SK-N-SH (cell line): Measurements from ENCODE around the gene SCN9A. TPM values are rescaled to one million over a fixed set of nuclear protein-coding genes. Genes with fewer than 3 reads are reported as not detected.
A peak's percentile ranks its signal among the peaks of the same experiment; 100 is the strongest.
"Not testable (repeated sequence)": the region's sequence is repeated elsewhere in the genome, so short reads cannot be mapped to it uniquely, and the experiment has no call there.

Source experiments
- CTCF ChIA-PET: fragments of 300-600, 350-600 bp; formaldehyde crosslinking; extraction: SDS; loops from one replicate; lab custom pipeline; 2021; lab: Yijun Ruan, JAX
- POLR2A ChIA-PET: fragments of 350-600 bp; sonication (Branson Sonifier 250); formaldehyde crosslinking; extraction: SDS; loops from one replicate; lab custom pipeline; 2020; ENCODE audit warnings: antibody characterized with exemption, inconsistent platforms; lab: Yijun Ruan, JAX
- DNase-seq: peaks from one replicate; pipeline ENCODE4 v3.0.0; 2012
- H2AFZ ChIP-seq: fragments of 200-600 bp; sonication (generic); 2 replicates; pipeline ENCODE4 v1.8.1; 2016; ENCODE audit warnings: antibody characterized with exemption, mild to moderate bottlenecking, low read depth
- H3F3A ChIP-seq: fragments of 200-600 bp; sonication (generic); replicated peaks from 2 replicates; pipeline ENCODE3; 2016; ENCODE audit warnings: antibody characterized with exemption, mild to moderate bottlenecking; ENCODE audit not compliant: insufficient read depth
- H3K27ac ChIP-seq, 2 experiments: fragments of 200-500 bp in 1 of 2; fragments of 200-600 bp in 1 of 2; sonication (Bioruptor generic) in 1 of 2; sonication (generic), shearing (Covaris generic) in 1 of 2; 2 replicates each; pipeline versions ENCODE4 v1.5.1 to v1.6.1; 2014 to 2016; ENCODE audit warnings: low read depth in 2 of 2, inconsistent platforms in 1 of 2, low read length in 1 of 2, mild to moderate bottlenecking in 1 of 2, mixed read lengths in 1 of 2
- H3K27me3 ChIP-seq: fragments of 200-600 bp; sonication (generic), shearing (Covaris generic); 2 replicates; pipeline ENCODE4 v1.6.1; 2016; ENCODE audit warnings: mixed run types; ENCODE audit not compliant: insufficient read depth
- H3K36me3 ChIP-seq, 2 experiments: fragments of 200-500 bp in 1 of 2; fragments of 200-600 bp in 1 of 2; sonication (Bioruptor generic) in 1 of 2; sonication (generic) in 1 of 2; replicated peaks in 1 of 2; 2 replicates each; pipeline versions ENCODE3 to v1.5.1; 2014 to 2016; ENCODE audit warnings: low read length in 1 of 2, mild to moderate bottlenecking in 1 of 2; ENCODE audit not compliant: insufficient read depth in 2 of 2, control insufficient read depth in 1 of 2
- H3K4me1 ChIP-seq, 2 experiments: fragments of 200-500 bp in 1 of 2; fragments of 200-600 bp in 1 of 2; sonication (Bioruptor generic) in 1 of 2; sonication (generic), shearing (Covaris generic) in 1 of 2; 2 replicates each; pipeline versions ENCODE4 v1.5.1 to v1.6.1; 2014 to 2016; ENCODE audit warnings: low read depth in 1 of 2, low read length in 1 of 2, mixed run types in 1 of 2; ENCODE audit not compliant: insufficient read depth in 2 of 2, control insufficient read depth in 1 of 2
- H3K4me2 ChIP-seq: fragments of 200-600 bp; sonication (generic), shearing (Covaris generic); 2 replicates; pipeline ENCODE4 v1.6.1; 2017; ENCODE audit warnings: mixed run types
- H3K4me3 ChIP-seq, 2 experiments: fragments of 200-500 bp in 1 of 2; fragments of 200-600 bp in 1 of 2; sonication (Bioruptor generic) in 1 of 2; sonication (generic), shearing (Covaris generic) in 1 of 2; 2 replicates each; pipeline versions ENCODE4 v1.5.1 to v1.8.1; 2014 to 2016; ENCODE audit warnings: low read depth in 2 of 2, inconsistent platforms in 1 of 2, low read length in 1 of 2, mild to moderate bottlenecking in 1 of 2, mixed read lengths in 1 of 2, moderate library complexity in 1 of 2
- H3K79me2 ChIP-seq: fragments of 200-600 bp; sonication (generic); 2 replicates; pipeline ENCODE4 v1.8.1; 2017; ENCODE audit warnings: mild to moderate bottlenecking; ENCODE audit not compliant: insufficient read depth
- H3K9ac ChIP-seq: fragments of 200-600 bp; sonication (generic); 2 replicates; pipeline ENCODE4 v1.6.1; 2017; ENCODE audit warnings: mixed run types
- H3K9me2 ChIP-seq: fragments of 200-600 bp; sonication (generic); 2 replicates; pipeline ENCODE4 v1.6.1; 2017; ENCODE audit warnings: mixed run types
- H3K9me3 ChIP-seq: fragments of 200-600 bp; sonication (generic); 2 replicates; pipeline ENCODE4 v1.6.1; 2017; ENCODE audit warnings: mixed run types, mild to moderate bottlenecking, moderate library complexity
- H4K20me1 ChIP-seq: fragments of 200-600 bp; sonication (generic); 2 replicates; pipeline ENCODE4 v1.6.1; 2017; ENCODE audit warnings: mild to moderate bottlenecking, mixed run types; ENCODE audit not compliant: insufficient read depth
- CHD2 ChIP-seq: fragments of 150-350 bp; IDR thresholded peaks from 2 replicates; pipeline ENCODE4 v1.6.1; 2018; ENCODE audit warnings: low read length; ENCODE audit not compliant: partially characterized antibody
- ELF1 ChIP-seq: IDR thresholded peaks from 2 replicates; pipeline ENCODE4 v1.4.0; 2012
- EZH2phosphoT487 ChIP-seq: fragments of 200-600 bp; sonication (generic); IDR thresholded peaks from 2 replicates; pipeline ENCODE4 v1.6.1; 2017; ENCODE audit warnings: low read depth, mixed run types, mild to moderate bottlenecking, antibody characterized with exemption, moderate library complexity, borderline replicate concordance
- FOXJ3 ChIP-seq: sonication (generic); formaldehyde crosslinking; IDR thresholded peaks from 2 replicates; pipeline ENCODE4 v1.5.1; 2020; ENCODE audit warnings: mild to moderate bottlenecking, missing genetic modification reagents
- GATA2 ChIP-seq: sonication (generic); formaldehyde crosslinking; IDR thresholded peaks from 2 replicates; pipeline ENCODE4 v1.5.0; 2020; ENCODE audit warnings: mild to moderate bottlenecking, missing genetic modification reagents
- MEF2A ChIP-seq: IDR thresholded peaks from 2 replicates; pipeline ENCODE4 v1.4.0; 2012; ENCODE audit warnings: low read depth, borderline replicate concordance
- NFIC ChIP-seq: IDR thresholded peaks from 2 replicates; pipeline ENCODE4 v1.4.0; 2012; ENCODE audit warnings: borderline replicate concordance
- NRF1 ChIP-seq: IDR thresholded peaks from 2 replicates; pipeline ENCODE4 v1.6.1; 2012; ENCODE audit warnings: low read depth, mild to moderate bottlenecking, low read length
- RFX5 ChIP-seq: IDR thresholded peaks from 2 replicates; pipeline ENCODE4 v1.6.1; 2012; ENCODE audit warnings: mild to moderate bottlenecking, improper control_type of control experiment, low read length
- TCF12 ChIP-seq: IDR thresholded peaks from 2 replicates; pipeline ENCODE4 v1.4.0; 2012
- YY1 ChIP-seq: IDR thresholded peaks from 2 replicates; pipeline ENCODE4 v1.4.0; 2012; ENCODE audit warnings: low read depth, mild to moderate bottlenecking
- WGBS: methylation state at CpG from one replicate; pipeline ENCODE4 v1.1.6; 2017; ENCODE audit warnings: low lambda C conversion rate; 5-methylcytosine and 5-hydroxymethylcytosine counted together
- polyA plus RNA-seq, 3 experiments: library from polyadenylated mRNA; depleted of rRNA; stranded (reverse); fragments of >200 nt; gene quantifications; 2 replicates each; pipeline ENCODE4 v1.2.3, GENCODE V29; 2012
- TF ChIP-seq, protein P1 (sequence below): IDR thresholded peaks from 2 replicates; pipeline ENCODE4 v1.4.0; 2012; ENCODE audit warnings: low read depth, borderline replicate concordance
- TF ChIP-seq, protein P2 (sequence below): IDR thresholded peaks from 2 replicates; pipeline ENCODE4 v1.6.1; 2012; ENCODE audit warnings: mild to moderate bottlenecking, low read depth, low read length, moderate library complexity

The SCN9A gene
- polyA plus RNA-seq, 1 of the 3 experiments (the other 2 are of a cell fraction), result 5.9 TPM

DNA sequence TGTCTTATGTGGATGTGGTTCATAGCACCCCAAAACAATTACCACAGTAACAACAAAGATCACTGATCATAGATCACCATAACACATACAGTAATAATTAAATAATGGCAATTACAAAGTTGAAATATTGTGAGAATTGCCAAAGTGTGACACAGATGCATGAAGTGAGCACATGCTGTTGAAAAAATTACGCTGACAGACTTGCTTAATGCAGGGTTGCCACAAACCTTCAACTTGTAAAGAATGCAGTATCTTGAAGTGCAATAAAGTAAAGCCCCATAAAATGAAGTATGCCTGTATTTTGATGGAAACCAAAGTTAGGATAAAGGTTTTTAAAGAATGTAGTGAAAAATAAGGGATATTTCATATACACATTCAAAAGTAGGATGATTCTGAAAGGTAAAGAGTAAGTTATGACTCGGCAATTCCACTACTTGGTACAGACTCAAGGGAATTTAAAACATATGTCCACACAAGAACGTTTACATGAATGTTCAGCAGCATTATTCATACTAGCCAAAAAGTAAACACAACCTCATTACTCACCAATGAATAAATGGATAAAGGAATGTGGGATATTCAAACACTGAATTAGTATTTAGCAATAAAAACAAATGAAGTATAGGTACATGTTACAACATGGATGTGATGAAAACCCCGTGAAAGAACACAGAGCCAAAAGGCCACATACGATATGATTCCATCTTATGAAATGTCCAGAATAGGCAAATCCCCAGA is 61.6 kb downstream of the SCN9A start:
- H3K27me3 ChIP-seq, result no peaks in the 10 kb centered on the region
- H2AFZ ChIP-seq, result 0 out of 2 replicates have a peak overlapping the region, but pooled peaks have one; percentile 45
- H3K27ac ChIP-seq, result peak overlapping the region in 1 of 2 experiments; percentile 51; a peak in 2 of 4 replicates
- H3K4me2 ChIP-seq, result no peak overlapping the region
- TF ChIP-seq NRF1, result no peak
- TF ChIP-seq, protein P1, sequence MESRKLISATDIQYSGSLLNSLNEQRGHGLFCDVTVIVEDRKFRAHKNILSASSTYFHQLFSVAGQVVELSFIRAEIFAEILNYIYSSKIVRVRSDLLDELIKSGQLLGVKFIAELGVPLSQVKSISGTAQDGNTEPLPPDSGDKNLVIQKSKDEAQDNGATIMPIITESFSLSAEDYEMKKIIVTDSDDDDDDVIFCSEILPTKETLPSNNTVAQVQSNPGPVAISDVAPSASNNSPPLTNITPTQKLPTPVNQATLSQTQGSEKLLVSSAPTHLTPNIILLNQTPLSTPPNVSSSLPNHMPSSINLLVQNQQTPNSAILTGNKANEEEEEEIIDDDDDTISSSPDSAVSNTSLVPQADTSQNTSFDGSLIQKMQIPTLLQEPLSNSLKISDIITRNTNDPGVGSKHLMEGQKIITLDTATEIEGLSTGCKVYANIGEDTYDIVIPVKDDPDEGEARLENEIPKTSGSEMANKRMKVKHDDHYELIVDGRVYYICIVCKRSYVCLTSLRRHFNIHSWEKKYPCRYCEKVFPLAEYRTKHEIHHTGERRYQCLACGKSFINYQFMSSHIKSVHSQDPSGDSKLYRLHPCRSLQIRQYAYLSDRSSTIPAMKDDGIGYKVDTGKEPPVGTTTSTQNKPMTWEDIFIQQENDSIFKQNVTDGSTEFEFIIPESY, result no peak
- peak; percentile 60 for TF ChIP-seq TCF12
- no peak for TF ChIP-seq MEF2A
- no peak for TF ChIP-seq GATA2
- no peak for DNase-seq
- H4K20me1 ChIP-seq, result no peaks in the 10 kb centered on the region
- ChIA-PET POLR2A (no interaction called here), CTCF (no interaction called here)
- no peaks in the 10 kb centered on the region for H3K79me2 ChIP-seq
- H3K9me3 ChIP-seq, result no peaks in the 10 kb centered on the region
- WGBS, result 51% methylated on average over 5 of the region's 5 CpGs
- H3K4me3 ChIP-seq, result no peak overlapping the region
- no peaks in the 10 kb centered on the region for H3K36me3 ChIP-seq
- H3K9me2 ChIP-seq, result no peaks in the 10 kb centered on the region
- no peak overlapping the region for H3K9ac ChIP-seq
- peaks cover 0 to 4% of the 10 kb centered on the region in 2 experiments; a peak in 2 of 4 replicates for H3K4me1 ChIP-seq
- peaks cover 9% of the 10 kb centered on the region for H3F3A ChIP-seq

DNA sequence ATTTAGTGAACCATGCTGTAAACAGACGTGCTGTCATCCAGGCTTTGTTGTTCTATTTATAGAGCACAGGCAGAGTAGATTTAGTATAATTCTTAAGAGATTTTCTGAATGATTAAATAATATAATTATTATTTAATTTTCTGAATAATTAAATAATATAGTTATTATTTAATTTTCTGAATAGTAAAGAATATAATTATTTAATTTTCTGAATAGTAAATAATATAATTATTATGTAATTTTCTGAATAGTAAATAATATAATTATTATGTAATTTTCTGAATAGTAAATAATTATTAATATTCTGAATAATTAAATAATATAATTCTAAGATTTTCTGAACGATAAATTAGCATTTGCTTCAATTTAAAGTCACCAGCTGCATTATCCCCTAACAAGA is 62.9 kb downstream of the SCN9A start:
- H3K4me1 ChIP-seq, H3K4me2 ChIP-seq, H3K27ac ChIP-seq, POLR2A ChIA-PET, H3K9me3 ChIP-seq, H3K36me3 ChIP-seq, H3K27me3 ChIP-seq, H2AFZ ChIP-seq, H3K9ac ChIP-seq, DNase-seq, H3F3A ChIP-seq, H3K9me2 ChIP-seq, H4K20me1 ChIP-seq, CTCF ChIA-PET, H3K4me3 ChIP-seq, H3K79me2 ChIP-seq: not testable (repeated sequence)
- 31% methylated on average over 2 of the region's 2 CpGs for WGBS

GRCh38 chr2:166307326-166307725 is 68.4 kb downstream of the SCN9A start:
- Histone ChIP-seq H3K4me1 (no peaks in the 10 kb centered on the region; a peak in 1 of 4 replicates), H3K79me2 (no peaks in the 10 kb centered on the region), H2AFZ (no peak overlapping the region; the same call in 1 of the 2 replicates), H4K20me1 (no peaks in the 10 kb centered on the region), H3K9ac (no peak overlapping the region), H3K27me3 (no peaks in the 10 kb centered on the region), H3K9me2 (peaks cover 2% of the 10 kb centered on the region; the same call in 1 of the 2 replicates), H3K36me3 (peaks cover 0 to 6% of the 10 kb centered on the region in 2 experiments), H3F3A (peaks cover 3% of the 10 kb centered on the region), H3K4me3 (no peak overlapping the region), H3K4me2 (no peak overlapping the region), H3K27ac (no peak overlapping the region), H3K9me3 (no peaks in the 10 kb centered on the region)
- CTCF ChIA-PET, result interaction anchor here (1.0 kb wide), 1 partner anchor 11 kb away, joined by 3 read pairs; no protein-coding TSS in a partner anchor
- no peak for DNase-seq
- POLR2A ChIA-PET, result no interaction called here
- WGBS, result 87% methylated on average over 3 of the region's 3 CpGs
- no peak for TF ChIP-seq EZH2phosphoT487
- TF ChIP-seq, protein P2, sequence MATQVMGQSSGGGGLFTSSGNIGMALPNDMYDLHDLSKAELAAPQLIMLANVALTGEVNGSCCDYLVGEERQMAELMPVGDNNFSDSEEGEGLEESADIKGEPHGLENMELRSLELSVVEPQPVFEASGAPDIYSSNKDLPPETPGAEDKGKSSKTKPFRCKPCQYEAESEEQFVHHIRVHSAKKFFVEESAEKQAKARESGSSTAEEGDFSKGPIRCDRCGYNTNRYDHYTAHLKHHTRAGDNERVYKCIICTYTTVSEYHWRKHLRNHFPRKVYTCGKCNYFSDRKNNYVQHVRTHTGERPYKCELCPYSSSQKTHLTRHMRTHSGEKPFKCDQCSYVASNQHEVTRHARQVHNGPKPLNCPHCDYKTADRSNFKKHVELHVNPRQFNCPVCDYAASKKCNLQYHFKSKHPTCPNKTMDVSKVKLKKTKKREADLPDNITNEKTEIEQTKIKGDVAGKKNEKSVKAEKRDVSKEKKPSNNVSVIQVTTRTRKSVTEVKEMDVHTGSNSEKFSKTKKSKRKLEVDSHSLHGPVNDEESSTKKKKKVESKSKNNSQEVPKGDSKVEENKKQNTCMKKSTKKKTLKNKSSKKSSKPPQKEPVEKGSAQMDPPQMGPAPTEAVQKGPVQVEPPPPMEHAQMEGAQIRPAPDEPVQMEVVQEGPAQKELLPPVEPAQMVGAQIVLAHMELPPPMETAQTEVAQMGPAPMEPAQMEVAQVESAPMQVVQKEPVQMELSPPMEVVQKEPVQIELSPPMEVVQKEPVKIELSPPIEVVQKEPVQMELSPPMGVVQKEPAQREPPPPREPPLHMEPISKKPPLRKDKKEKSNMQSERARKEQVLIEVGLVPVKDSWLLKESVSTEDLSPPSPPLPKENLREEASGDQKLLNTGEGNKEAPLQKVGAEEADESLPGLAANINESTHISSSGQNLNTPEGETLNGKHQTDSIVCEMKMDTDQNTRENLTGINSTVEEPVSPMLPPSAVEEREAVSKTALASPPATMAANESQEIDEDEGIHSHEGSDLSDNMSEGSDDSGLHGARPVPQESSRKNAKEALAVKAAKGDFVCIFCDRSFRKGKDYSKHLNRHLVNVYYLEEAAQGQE, result no peak
- TF ChIP-seq MEF2A, result no peak
- no peak for TF ChIP-seq ELF1
- TF ChIP-seq, protein P1, result no peak
- no peak for TF ChIP-seq CHD2
- no peak for TF ChIP-seq NFIC
- no peak for TF ChIP-seq FOXJ3 (CRISPR knock-in tag)
- no peak for TF ChIP-seq YY1
- TF ChIP-seq RFX5, result no peak
- no peak for TF ChIP-seq TCF12
